HCT116 (cell line): ENCODE results near the gene WSB1. TPM values are rescaled to one million over a fixed set of nuclear protein-coding genes. Genes with fewer than 3 reads are reported as not detected.

Source experiments
- ATAC-seq: fragments of 200-7000 bp; cut with Tn5 transposase; 2 replicates; pipeline ENCODE4 v1.9.1; 2020; ENCODE audit warnings: mild to moderate bottlenecking, moderate library complexity
- BruUV-seq: library from RNA; stranded (reverse); fragments of 400-500 nt; replicated peaks from 2 replicates; lab custom pipeline; 2021; lab: Mats Ljungman, UMichigan
- CTCF ChIA-PET: fragments of 300-600 bp; sonication (Branson Sonifier 250); formaldehyde crosslinking; loops from one replicate; lab custom pipeline; 2021; ENCODE audit warnings: antibody characterized with exemption; lab: Charles Lee
- POLR2A ChIA-PET: fragments of 300-600, 350-600 bp; sonication (Branson Sonifier 250); formaldehyde crosslinking; loops from one replicate; lab custom pipeline; 2021; ENCODE audit warnings: antibody characterized with exemption; lab: Charles Lee
- RAD21 ChIA-PET, 2 experiments: fragments of 300-600 bp; sonication (Branson Sonifier 250); formaldehyde crosslinking; loops; one replicate each; lab custom pipeline; 2023; ENCODE audit warnings: low total read pairs in 2 of 2; ENCODE audit not compliant: uncharacterized antibody in 2 of 2, unreplicated experiment in 2 of 2, low non-redundant PET in 1 of 2; lab: Charles Lee
- DNase-seq: peaks from one replicate; pipeline ENCODE4 v3.0.0-alpha.2; 2010; ENCODE audit warnings: low read depth, low spot score
- H2AFZ ChIP-seq: fragments of 200-600 bp; shearing (Covaris generic), sonication (generic); 2 replicates; pipeline ENCODE4 v1.6.1; 2017; ENCODE audit warnings: low read depth, mixed run types, mixed read lengths, antibody characterized with exemption, low read length; ENCODE audit not compliant: poor library complexity, severe bottlenecking
- H3K27ac ChIP-seq: 2 replicates; pipeline ENCODE4 v1.5.1; 2012; ENCODE audit warnings: low read depth, low read length
- H3K27me3 ChIP-seq: fragments of 200-600 bp; sonication (generic); 2 replicates; pipeline ENCODE4 v1.6.1; 2016; ENCODE audit warnings: mixed run types, low read length, mixed read lengths; ENCODE audit not compliant: insufficient read depth
- H3K36me3 ChIP-seq, 2 experiments: fragments of 200-500 bp in 1 of 2; fragments of 200-600 bp in 1 of 2; sonication (Bioruptor generic) in 1 of 2; sonication (generic) in 1 of 2; 2 replicates each; pipeline versions ENCODE4 v1.5.1 to v1.6.1; 2014 to 2016; ENCODE audit warnings: low read length in 2 of 2, inconsistent platforms in 1 of 2, mixed read lengths in 1 of 2, mixed run types in 1 of 2; ENCODE audit not compliant: insufficient read depth in 2 of 2, control insufficient read depth in 1 of 2
- H3K4me1 ChIP-seq, 2 experiments: fragments of 200-600 bp in 1 of 2; sonication (generic) in 1 of 2; 2 replicates each; pipeline versions ENCODE4 v1.5.1 to v1.6.1; 2012 to 2017; ENCODE audit warnings: low read length in 2 of 2, inconsistent platforms in 1 of 2, mild to moderate bottlenecking in 1 of 2, mixed read lengths in 1 of 2, mixed run types in 1 of 2, moderate library complexity in 1 of 2; ENCODE audit not compliant: insufficient read depth in 2 of 2, control insufficient read depth in 1 of 2
- H3K4me2 ChIP-seq: fragments of 200-600 bp; sonication (generic); 2 replicates; pipeline ENCODE4 v1.6.1; 2017; ENCODE audit warnings: mixed run types, low read length, mixed read lengths
- H3K4me3 ChIP-seq, 2 experiments: fragments of 200-600 bp in 1 of 2; sonication (generic) in 1 of 2; replicated peaks in 1 of 2; 2 replicates each; pipeline ENCODE4 v1.5.1; 2011 to 2016; ENCODE audit warnings: low read length in 2 of 2, control low read depth in 1 of 2, low read depth in 1 of 2, mild to moderate bottlenecking in 1 of 2, mixed read lengths in 1 of 2, mixed run types in 1 of 2
- H3K79me2 ChIP-seq: fragments of 200-600 bp; sonication (generic); 2 replicates; pipeline ENCODE4 v1.6.1; 2017; ENCODE audit warnings: mild to moderate bottlenecking, mixed run types, low read length, moderate library complexity, mixed read lengths; ENCODE audit not compliant: insufficient read depth
- H3K9ac ChIP-seq: fragments of 200-600 bp; sonication (generic); 2 replicates; pipeline ENCODE4 v1.6.1; 2016; ENCODE audit warnings: low read length, mixed read lengths
- H3K9me2 ChIP-seq: fragments of 200-600 bp; sonication (generic), shearing (Covaris generic); 2 replicates; pipeline ENCODE4 v1.6.1; 2017; ENCODE audit warnings: mixed run types, mild to moderate bottlenecking, moderate library complexity; ENCODE audit not compliant: insufficient read depth
- H3K9me3 ChIP-seq, 2 experiments: fragments of 200-500 bp in 1 of 2; fragments of 200-600 bp in 1 of 2; sonication (Bioruptor generic) in 1 of 2; sonication (generic) in 1 of 2; 2 replicates each; pipeline ENCODE4 v1.6.1; 2014 to 2017; ENCODE audit warnings: low read length in 2 of 2, mixed read lengths in 2 of 2, inconsistent platforms in 1 of 2, low read depth in 1 of 2, mild to moderate bottlenecking in 1 of 2, mixed run types in 1 of 2, moderate library complexity in 1 of 2; ENCODE audit not compliant: control insufficient read depth in 1 of 2, insufficient read depth in 1 of 2
- H4K20me1 ChIP-seq: fragments of 200-600 bp; sonication (generic), shearing (Covaris generic); 2 replicates; pipeline ENCODE4 v1.6.1; 2017; ENCODE audit warnings: mixed run types, mild to moderate bottlenecking, moderate library complexity; ENCODE audit not compliant: insufficient read depth
- ATF3 ChIP-seq: IDR thresholded peaks from 2 replicates; pipeline ENCODE4 v1.6.1; 2012
- EZH2 ChIP-seq: fragments of 200-600 bp; sonication (generic); IDR thresholded peaks from 2 replicates; pipeline ENCODE4 v1.6.1; 2017; ENCODE audit warnings: antibody characterized with exemption, mixed run types
- EZH2phosphoT487 ChIP-seq: fragments of 200-600 bp; IDR thresholded peaks from 2 replicates; pipeline ENCODE4 v1.6.1; 2018; ENCODE audit warnings: antibody characterized with exemption, borderline replicate concordance
- FOSL1 ChIP-seq: IDR thresholded peaks from 2 replicates; pipeline ENCODE4 v1.6.1; 2012; ENCODE audit warnings: low read depth
- POLR2A ChIP-seq: IDR thresholded peaks from 2 replicates; pipeline ENCODE4 v1.7.0; 2011; ENCODE audit warnings: borderline replicate concordance; ENCODE audit not compliant: insufficient read depth, insufficient read length; ENCODE audit errors: extremely low read depth
- RAD21 ChIP-seq: IDR thresholded peaks from 2 replicates; pipeline ENCODE4 v1.6.1; 2012; ENCODE audit warnings: low read depth, mild to moderate bottlenecking
- SP1 ChIP-seq: IDR thresholded peaks from 2 replicates; pipeline ENCODE4 v1.6.1; 2012; ENCODE audit warnings: low read depth
- TCF7L2 ChIP-seq: IDR thresholded peaks from 2 replicates; pipeline ENCODE4 v1.7.0; 2011; ENCODE audit warnings: borderline replicate concordance, inconsistent platforms; ENCODE audit not compliant: insufficient read depth, insufficient read length; ENCODE audit errors: extremely low read depth
- YY1 ChIP-seq: IDR thresholded peaks from 2 replicates; pipeline ENCODE4 v1.6.1; 2011; ENCODE audit warnings: low read length, low read depth, moderate library complexity, mild to moderate bottlenecking; ENCODE audit not compliant: insufficient replicate concordance; ENCODE audit errors: extremely low read depth
- ZFX ChIP-seq: fragments of 450-650 bp; IDR thresholded peaks from 2 replicates; pipeline ENCODE4 v1.6.1; 2017
- ZNF274 ChIP-seq: fragments of 200-500 bp; sonication (Bioruptor generic); IDR thresholded peaks from 2 replicates; pipeline ENCODE4 v1.6.1; 2014; ENCODE audit warnings: mild to moderate bottlenecking, low read depth, low read length, inconsistent platforms
- intact Hi-C: fragments of 100-400 bp; cut with micrococcal nuclease; formaldehyde crosslinking; loops from 2 replicates; pipeline ENCODE4 v1.10.0; 2022
- total RNA-seq: library from RNA; stranded (reverse); gene quantifications from one replicate; pipeline ENCODE4 v1.2.1, GENCODE V29; 2021; ENCODE audit not compliant: unreplicated experiment
- TF ChIP-seq, protein P1 (sequence below), 3 experiments: fragments of 200-600 bp in 1 of 3; sonication (generic) in 1 of 3; IDR thresholded peaks in 2 of 3; conservative IDR thresholded peaks in 1 of 3; 2 replicates each; pipeline ENCODE4 v1.5.1; 2012 to 2017; ENCODE audit warnings: low read depth in 2 of 3, low read length in 2 of 3, antibody characterized with exemption in 1 of 3, borderline replicate concordance in 1 of 3, control low read depth in 1 of 3, mild to moderate bottlenecking in 1 of 3, mixed read lengths in 1 of 3, mixed run types in 1 of 3, moderate library complexity in 1 of 3; ENCODE audit not compliant: insufficient read depth in 1 of 3

The WSB1 gene
- total RNA-seq, 1 experiment from 2014 or later: 88.0 TPM

DNA sequence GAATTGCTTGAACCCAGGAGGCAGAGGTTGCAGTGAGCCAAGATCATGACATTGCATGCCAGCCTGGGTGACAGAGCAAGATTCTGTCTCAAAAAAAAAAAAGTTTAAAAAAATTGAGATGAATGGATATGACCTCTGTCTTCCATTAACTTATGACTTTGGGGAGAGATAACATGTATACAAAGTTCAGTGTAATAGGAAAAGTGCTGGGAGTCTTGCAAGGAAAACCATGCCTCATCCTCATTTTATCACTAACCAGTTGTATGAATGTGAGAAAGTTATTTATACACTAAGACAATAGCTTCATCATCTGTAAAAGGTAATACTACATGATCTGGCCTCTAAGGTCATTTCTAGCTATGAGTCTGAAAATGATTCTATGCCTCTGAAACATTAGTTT lies 10.2 kb upstream of the WSB1 start:
- Histone ChIP-seq H3K9ac (no peak overlapping the region), H3K27ac (no peak overlapping the region), H3K4me1 (no peaks in the 10 kb centered on the region), H3K27me3 (no peaks in the 10 kb centered on the region), H3K79me2 (no peaks in the 10 kb centered on the region), H3K36me3 (no peaks in the 10 kb centered on the region), H3K4me2 (no peak overlapping the region), H3K4me3 (no peak overlapping the region), H2AFZ (no peak overlapping the region), H3K9me3 (no peaks in the 10 kb centered on the region), H4K20me1 (no peaks in the 10 kb centered on the region), H3K9me2 (no peaks in the 10 kb centered on the region)
- BruUV-seq: no TSS peak
- CTCF ChIA-PET: no interaction called here
- ATAC-seq (no peak), DNase-seq (no peak)
- TF ChIP-seq TCF7L2 (no peak), EZH2 (no peak), FOSL1 (no peak), ZFX (no peak)
- TF ChIP-seq, protein P1, sequence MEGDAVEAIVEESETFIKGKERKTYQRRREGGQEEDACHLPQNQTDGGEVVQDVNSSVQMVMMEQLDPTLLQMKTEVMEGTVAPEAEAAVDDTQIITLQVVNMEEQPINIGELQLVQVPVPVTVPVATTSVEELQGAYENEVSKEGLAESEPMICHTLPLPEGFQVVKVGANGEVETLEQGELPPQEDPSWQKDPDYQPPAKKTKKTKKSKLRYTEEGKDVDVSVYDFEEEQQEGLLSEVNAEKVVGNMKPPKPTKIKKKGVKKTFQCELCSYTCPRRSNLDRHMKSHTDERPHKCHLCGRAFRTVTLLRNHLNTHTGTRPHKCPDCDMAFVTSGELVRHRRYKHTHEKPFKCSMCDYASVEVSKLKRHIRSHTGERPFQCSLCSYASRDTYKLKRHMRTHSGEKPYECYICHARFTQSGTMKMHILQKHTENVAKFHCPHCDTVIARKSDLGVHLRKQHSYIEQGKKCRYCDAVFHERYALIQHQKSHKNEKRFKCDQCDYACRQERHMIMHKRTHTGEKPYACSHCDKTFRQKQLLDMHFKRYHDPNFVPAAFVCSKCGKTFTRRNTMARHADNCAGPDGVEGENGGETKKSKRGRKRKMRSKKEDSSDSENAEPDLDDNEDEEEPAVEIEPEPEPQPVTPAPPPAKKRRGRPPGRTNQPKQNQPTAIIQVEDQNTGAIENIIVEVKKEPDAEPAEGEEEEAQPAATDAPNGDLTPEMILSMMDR (IDR thresholded peaks at IDR 0.05 in 2 of 3, conservative IDR thresholded peaks at IDR 0.05 in 1 of 3; ENCODE audit: borderline replicate concordance in 1 of 3, insufficient read depth in 1 of 3, low read depth in 2 of 3, low read length in 2 of 3): no peak
- RAD21 ChIA-PET: no interaction called here
- POLR2A ChIA-PET: interaction anchor here (1.1 kb wide), 1 partner anchor 10 kb away, joined by 4 read pairs; the partner anchor contains the start of gene WSB1
- intact Hi-C loops: no loop called here

GRCh38 chr17:27284811-27285415 lies 9.0 kb upstream of the WSB1 start:
- ChIA-PET POLR2A (no interaction called here), RAD21 (no interaction called here), CTCF (no interaction called here)
- no peak for ATAC-seq
- no peak overlapping the region for H3K9ac ChIP-seq
- no peaks in the 10 kb centered on the region for H3K4me1 ChIP-seq
- no peak overlapping the region for H3K27ac ChIP-seq
- no peak overlapping the region for H3K4me3 ChIP-seq
- BruUV-seq: no TSS peak
- H3K9me3 ChIP-seq: no peaks in the 10 kb centered on the region
- no peak overlapping the region for H3K4me2 ChIP-seq
- no peaks in the 10 kb centered on the region for H3K27me3 ChIP-seq
- H3K36me3 ChIP-seq: no peaks in the 10 kb centered on the region
- H4K20me1 ChIP-seq: no peaks in the 10 kb centered on the region
- DNase-seq: no peak
- intact Hi-C loops: no loop called here
- H3K79me2 ChIP-seq: no peaks in the 10 kb centered on the region
- H3K9me2 ChIP-seq: no peaks in the 10 kb centered on the region
- no peak overlapping the region for H2AFZ ChIP-seq
- TF ChIP-seq SP1 (no peak), YY1 (no peak), ZNF274 (no peak), ZFX (no peak), RAD21 (no peak), EZH2phosphoT487 (no peak), POLR2A (no peak), ATF3 (no peak)
- TF ChIP-seq, protein P1 (IDR thresholded peaks at IDR 0.05 in 2 of 3, conservative IDR thresholded peaks at IDR 0.05 in 1 of 3; ENCODE audit: borderline replicate concordance in 1 of 3, insufficient read depth in 1 of 3, low read depth in 2 of 3, low read length in 2 of 3): no peak
